ENCODE measurements around the gene AGT. TPM values are rescaled to one million over a fixed set of nuclear protein-coding genes. Genes with fewer than 3 reads are reported as not detected.

Gene AGT
- total and polyA plus RNA-seq, 2 experiments from 2014 or later = 0.11 TPM; not detected in 1

DNA sequence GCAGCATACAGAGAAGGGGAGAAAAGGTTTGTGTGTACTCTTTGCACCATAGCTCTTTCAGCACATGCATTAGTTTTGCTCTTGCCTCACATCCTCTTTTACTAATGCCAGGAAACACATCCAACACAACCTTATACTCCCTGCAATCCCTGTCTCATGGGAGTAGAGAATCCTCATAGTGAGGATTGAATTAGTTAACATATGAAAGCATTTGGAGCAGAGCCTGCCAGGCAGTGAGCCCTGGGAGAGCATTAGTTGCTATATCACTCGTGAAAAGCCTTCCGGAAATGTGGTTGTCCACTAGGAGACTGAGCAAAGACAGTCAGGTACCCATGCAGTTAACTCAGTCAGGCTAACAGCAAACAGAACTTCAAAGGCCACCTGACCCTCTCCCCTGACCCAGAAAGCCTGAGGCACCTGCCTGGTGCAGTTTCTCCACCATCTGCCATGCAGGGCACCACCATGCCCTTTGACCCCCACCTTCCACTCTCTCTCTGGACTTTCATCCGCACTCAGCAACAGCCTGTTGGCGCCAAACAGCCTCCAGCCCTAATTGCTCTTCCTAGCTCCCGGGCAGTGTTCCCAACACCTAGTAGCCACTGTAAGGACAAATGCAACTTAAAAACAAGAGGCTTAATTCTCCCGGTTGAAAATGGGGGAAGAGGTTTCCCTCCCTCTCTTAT, 14.9 kb upstream of the AGT start:
- Mint-ChIP-seq H3K27ac (no peak overlapping the region), H3K27me3 (ENCODE audit: insufficient read depth, low read depth, poor library complexity) (peaks cover 7% of the 10 kb centered on the region), H3K36me3 (ENCODE audit: low read depth) (no peaks in the 10 kb centered on the region), H3K4me3 (no peak overlapping the region; the same call in 2 of the 3 replicates), H3K9me3 (no peaks in the 10 kb centered on the region; the same call in 2 of the 3 replicates), H3K4me1 (peaks cover 17% of the 10 kb centered on the region)
- H2AFZ ChIP-seq = peak overlapping the region; percentile 23; the same call in 1 of the 2 replicates
- H3K79me2 ChIP-seq (replicated peaks; ENCODE audit: insufficient read depth) = no peaks in the 10 kb centered on the region
- no peak overlapping the region for H3K4me3 ChIP-seq
- H3K36me3 ChIP-seq (ENCODE audit: insufficient read depth) = no peaks in the 10 kb centered on the region
- TF ChIP-seq NANOG (IDR thresholded peaks at IDR 0.05; ENCODE audit: borderline replicate concordance) = no peak
- TF ChIP-seq POLR2AphosphoS5 (IDR thresholded peaks at IDR 0.05; ENCODE audit: low read depth) = no peak
- no peak for TF ChIP-seq JUNB (IDR thresholded peaks at IDR 0.05; ENCODE audit: unreplicated experiment)
- TF ChIP-seq, protein P1, sequence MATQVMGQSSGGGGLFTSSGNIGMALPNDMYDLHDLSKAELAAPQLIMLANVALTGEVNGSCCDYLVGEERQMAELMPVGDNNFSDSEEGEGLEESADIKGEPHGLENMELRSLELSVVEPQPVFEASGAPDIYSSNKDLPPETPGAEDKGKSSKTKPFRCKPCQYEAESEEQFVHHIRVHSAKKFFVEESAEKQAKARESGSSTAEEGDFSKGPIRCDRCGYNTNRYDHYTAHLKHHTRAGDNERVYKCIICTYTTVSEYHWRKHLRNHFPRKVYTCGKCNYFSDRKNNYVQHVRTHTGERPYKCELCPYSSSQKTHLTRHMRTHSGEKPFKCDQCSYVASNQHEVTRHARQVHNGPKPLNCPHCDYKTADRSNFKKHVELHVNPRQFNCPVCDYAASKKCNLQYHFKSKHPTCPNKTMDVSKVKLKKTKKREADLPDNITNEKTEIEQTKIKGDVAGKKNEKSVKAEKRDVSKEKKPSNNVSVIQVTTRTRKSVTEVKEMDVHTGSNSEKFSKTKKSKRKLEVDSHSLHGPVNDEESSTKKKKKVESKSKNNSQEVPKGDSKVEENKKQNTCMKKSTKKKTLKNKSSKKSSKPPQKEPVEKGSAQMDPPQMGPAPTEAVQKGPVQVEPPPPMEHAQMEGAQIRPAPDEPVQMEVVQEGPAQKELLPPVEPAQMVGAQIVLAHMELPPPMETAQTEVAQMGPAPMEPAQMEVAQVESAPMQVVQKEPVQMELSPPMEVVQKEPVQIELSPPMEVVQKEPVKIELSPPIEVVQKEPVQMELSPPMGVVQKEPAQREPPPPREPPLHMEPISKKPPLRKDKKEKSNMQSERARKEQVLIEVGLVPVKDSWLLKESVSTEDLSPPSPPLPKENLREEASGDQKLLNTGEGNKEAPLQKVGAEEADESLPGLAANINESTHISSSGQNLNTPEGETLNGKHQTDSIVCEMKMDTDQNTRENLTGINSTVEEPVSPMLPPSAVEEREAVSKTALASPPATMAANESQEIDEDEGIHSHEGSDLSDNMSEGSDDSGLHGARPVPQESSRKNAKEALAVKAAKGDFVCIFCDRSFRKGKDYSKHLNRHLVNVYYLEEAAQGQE (IDR thresholded peaks at IDR 0.05; ENCODE audit: unreplicated experiment) = no peak
- no peak for TF ChIP-seq ZNF331 (CRISPR knock-in tag; IDR thresholded peaks at IDR 0.05; ENCODE audit: low read depth)
- TF ChIP-seq ZNF114 (CRISPR knock-in tag; IDR thresholded peaks at IDR 0.05) = no peak
- TF ChIP-seq ZNF462 (CRISPR knock-in tag; IDR thresholded peaks at IDR 0.05) = no peak
- TF ChIP-seq EZH2phosphoT487 (IDR thresholded peaks at IDR 0.05; ENCODE audit: unreplicated experiment) = no peak
- TF ChIP-seq, protein P2, sequence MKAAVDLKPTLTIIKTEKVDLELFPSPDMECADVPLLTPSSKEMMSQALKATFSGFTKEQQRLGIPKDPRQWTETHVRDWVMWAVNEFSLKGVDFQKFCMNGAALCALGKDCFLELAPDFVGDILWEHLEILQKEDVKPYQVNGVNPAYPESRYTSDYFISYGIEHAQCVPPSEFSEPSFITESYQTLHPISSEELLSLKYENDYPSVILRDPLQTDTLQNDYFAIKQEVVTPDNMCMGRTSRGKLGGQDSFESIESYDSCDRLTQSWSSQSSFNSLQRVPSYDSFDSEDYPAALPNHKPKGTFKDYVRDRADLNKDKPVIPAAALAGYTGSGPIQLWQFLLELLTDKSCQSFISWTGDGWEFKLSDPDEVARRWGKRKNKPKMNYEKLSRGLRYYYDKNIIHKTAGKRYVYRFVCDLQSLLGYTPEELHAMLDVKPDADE (IDR thresholded peaks at IDR 0.05) = no peak
- no peak for TF ChIP-seq CREB1 (CRISPR knock-in tag; IDR thresholded peaks at IDR 0.05; ENCODE audit: low read depth)
- TF ChIP-seq STAT1 (IDR thresholded peaks at IDR 0.05; ENCODE audit: unreplicated experiment) = no peak
- TF ChIP-seq CTCF (conservative IDR thresholded peaks at IDR 0.05; ENCODE audit: low read depth in 2 of 2) = no peak
- TF ChIP-seq EZH2 (IDR thresholded peaks at IDR 0.05; ENCODE audit: low read depth, unreplicated experiment) = no peak
- peaks cover 14% of the 10 kb centered on the region for H3K4me1 ChIP-seq (ENCODE audit: insufficient read depth)
- H3F3A ChIP-seq (replicated peaks; ENCODE audit: low read depth) = no peaks in the 10 kb centered on the region
- peak; percentile 30 for DNase-seq (ENCODE audit: low spot score)
- H3K4me2 ChIP-seq = peak overlapping the region; percentile 7; the same call in 1 of the 2 replicates
- H3K27me3 ChIP-seq (ENCODE audit: insufficient read depth) = no peaks in the 10 kb centered on the region
- peak; percentile 85 for ATAC-seq
- 0 out of 2 replicates have a peak, but pooled peaks cover 4% of the 10 kb centered on the region for H3K9me2 ChIP-seq (ENCODE audit: insufficient read depth)
- no peaks in the 10 kb centered on the region for H4K20me1 ChIP-seq (replicated peaks; ENCODE audit: insufficient read depth)
- no peak overlapping the region for H3K27ac ChIP-seq (ENCODE audit: low read depth)
